HG02610 (cell line): ENCODE measurements around the gene EIF5A.

Experiments used
- ATAC-seq: cut with Tn5 transposase; IDR thresholded peaks from one replicate; pipeline ENCODE4 v1.9.1; 2021; ENCODE audit warnings: mild to moderate bottlenecking, moderate library complexity; ENCODE audit not compliant: unreplicated experiment

The EIF5A gene

GRCh38 chr17:7284911-7285310, 22.5 kb upstream of the EIF5A start:
- ATAC-seq: no peak

GRCh38 chr17:7285679-7286078, 21.7 kb upstream of the EIF5A start:
- ATAC-seq: no peak

- no peak for ATAC-seq
These were observed 18.0 kb upstream of the EIF5A start for GRCh38 chr17:7289256-7290032.

GRCh38 chr17:7290166-7290565, 17.3 kb upstream of the EIF5A start:
- no peak for ATAC-seq

- no peak for ATAC-seq
These were observed 16.7 kb upstream of the EIF5A start for GRCh38 chr17:7290685-7291084.

GRCh38 chr17:7292194-7292593, 15.2 kb upstream of the EIF5A start:
- ATAC-seq: no peak

GRCh38 chr17:7292729-7293128, 14.7 kb upstream of the EIF5A start:
- no peak for ATAC-seq

- ATAC-seq: no peak
These were observed 14.3 kb upstream of the EIF5A start for GRCh38 chr17:7293159-7293558.

- no peak for ATAC-seq
These were observed 13.4 kb upstream of the EIF5A start for GRCh38 chr17:7293816-7294613.

- no peak for ATAC-seq
These were observed 12.7 kb upstream of the EIF5A start, which contains the start of gene YBX2 for GRCh38 chr17:7294614-7295153. Gene YBX2, minus strand, starts transcription at chr17:7294639. Its CDS starts 139 bp downstream, at chr17:7294500.

GRCh38 chr17:7295230-7296180, 11.9 kb upstream of the EIF5A start:
- no peak for ATAC-seq

GRCh38 chr17:7296189-7296861, 11.1 kb upstream of the EIF5A start:
- ATAC-seq: no peak

GRCh38 chr17:7304179-7304578, 3.2 kb upstream of the EIF5A start:
- no peak for ATAC-seq

- ATAC-seq: no peak
These were observed 527 bp downstream of the EIF5A start for GRCh38 chr17:7307686-7308624.

GRCh38 chr17:7308625-7309433, 1.4 kb downstream of the EIF5A start:
- ATAC-seq: no peak

- ATAC-seq: no peak
These were observed 2.2 kb downstream of the EIF5A start for GRCh38 chr17:7309628-7310027.

- ATAC-seq: no peak
These were observed 3.8 kb downstream of the EIF5A start for GRCh38 chr17:7311110-7311705.
